MM.1S (cell line): Measurements from ENCODE around the gene TEX101.

Experiments
- DNase-seq: peaks from one replicate; pipeline ENCODE4 v3.0.0-alpha.2; 2015
- H2AFZ ChIP-seq: fragments of 300-600 bp; sonication (generic); 2 replicates; pipeline ENCODE4 v1.6.0; 2016; ENCODE audit warnings: antibody characterized with exemption, low read length
- H3F3A ChIP-seq: fragments of 300-600 bp; sonication (generic); 2 replicates; pipeline ENCODE4 v1.6.1; 2016; ENCODE audit warnings: mild to moderate bottlenecking, antibody characterized with exemption, low read length, moderate library complexity, mixed read lengths; ENCODE audit not compliant: insufficient read depth
- H3K27ac ChIP-seq: fragments of 300-600 bp; sonication (generic); 2 replicates; pipeline ENCODE4 v1.5.1; 2016; ENCODE audit warnings: mild to moderate bottlenecking, low read length
- H3K27me3 ChIP-seq: fragments of 300-600 bp; sonication (generic); replicated peaks from 2 replicates; pipeline ENCODE4 v1.6.0; 2016; ENCODE audit warnings: low read length; ENCODE audit not compliant: insufficient read depth
- H3K36me3 ChIP-seq: fragments of 300-600 bp; sonication (generic); replicated peaks from 2 replicates; pipeline ENCODE4 v1.6.1; 2016; ENCODE audit warnings: mild to moderate bottlenecking, low read length, mixed read lengths; ENCODE audit not compliant: insufficient read depth
- H3K4me1 ChIP-seq: fragments of 300-600 bp; sonication (generic); 2 replicates; pipeline ENCODE4 v1.6.1; 2016; ENCODE audit warnings: low read length, mixed read lengths
- H3K4me2 ChIP-seq: fragments of 300-600 bp; sonication (generic); 2 replicates; pipeline ENCODE4 v1.6.0; 2016; ENCODE audit warnings: low read depth, low read length
- H3K4me3 ChIP-seq: fragments of 300-600 bp; sonication (generic); 2 replicates; pipeline ENCODE4 v1.5.1; 2016; ENCODE audit warnings: low read length, mixed read lengths
- H3K79me2 ChIP-seq: fragments of 300-600 bp; sonication (generic); 2 replicates; pipeline ENCODE4 v1.6.1; 2016; ENCODE audit warnings: mixed run types, low read length, mixed read lengths
- H3K9ac ChIP-seq: fragments of 300-600 bp; sonication (generic); 2 replicates; pipeline ENCODE4 v1.6.1; 2016; ENCODE audit warnings: low read length, mixed read lengths
- H3K9me2 ChIP-seq: fragments of 300-600 bp; sonication (generic); replicated peaks from 2 replicates; pipeline ENCODE4 v1.6.1; 2016; ENCODE audit warnings: mild to moderate bottlenecking, low read length, mixed read lengths; ENCODE audit not compliant: insufficient read depth
- H3K9me3 ChIP-seq: fragments of 300-600 bp; sonication (generic); replicated peaks from 2 replicates; pipeline ENCODE4 v1.6.1; 2016; ENCODE audit warnings: mild to moderate bottlenecking, low read length, mixed read lengths; ENCODE audit not compliant: insufficient read depth
- H4K20me1 ChIP-seq: fragments of 300-600 bp; sonication (generic); 2 replicates; pipeline ENCODE4 v1.6.1; 2016; ENCODE audit warnings: mild to moderate bottlenecking, low read length, moderate library complexity, mixed read lengths; ENCODE audit not compliant: insufficient read depth
- CTCF ChIP-seq: fragments of 300-600 bp; sonication (generic); IDR thresholded peaks from 2 replicates; pipeline ENCODE4 v1.5.1; 2016; ENCODE audit warnings: antibody characterized with exemption, low read length, mixed read lengths
- EZH2 ChIP-seq: fragments of 300-600 bp; sonication (generic); optimal IDR thresholded peaks from 2 replicates; pipeline ENCODE3; 2017; ENCODE audit warnings: low read depth, mild to moderate bottlenecking, antibody characterized with exemption, low read length, mixed read lengths
- EZH2phosphoT487 ChIP-seq: fragments of 300-600 bp; sonication (generic); IDR thresholded peaks from 2 replicates; pipeline ENCODE4 v1.6.1; 2018; ENCODE audit warnings: antibody characterized with exemption, low read length

The TEX101 gene

GRCh38 chr19:43463381-43464133 lies 48.9 kb downstream of the TEX101 start:
- H3K27ac ChIP-seq = no peak overlapping the region
- H3K4me2 ChIP-seq = peak overlapping the region; percentile 88
- H3F3A ChIP-seq = no peaks in the 10 kb centered on the region

GRCh38 chr19:43464134-43464775 lies 49.6 kb downstream of the TEX101 start:
- Histone ChIP-seq H3K27ac (no peak overlapping the region), H3K27me3 (peaks cover 27% of the 10 kb centered on the region), H3K4me3 (peak overlapping the region; percentile 87), H3K79me2 (no peaks in the 10 kb centered on the region), H3K9me3 (no peaks in the 10 kb centered on the region), H3K4me1 (peaks cover 8% of the 10 kb centered on the region; the same call in 1 of the 2 replicates), H4K20me1 (no peaks in the 10 kb centered on the region), H3K4me2 (peak overlapping the region; percentile 88), H3K9ac (peak overlapping the region; percentile 40; the same call in 1 of the 2 replicates), H2AFZ (peak overlapping the region; percentile 91), H3F3A (no peaks in the 10 kb centered on the region), H3K9me2 (no peaks in the 10 kb centered on the region), H3K36me3 (no peaks in the 10 kb centered on the region)
- peak; percentile 51 for DNase-seq
- TF ChIP-seq CTCF = no peak
- no peak for TF ChIP-seq EZH2
- TF ChIP-seq EZH2phosphoT487 = no peak

More at GRCh38 chr19:43463381-43464133, 48.9 kb downstream of the TEX101 start:
- peak; percentile 94 for DNase-seq
- Histone ChIP-seq H3K79me2 (no peaks in the 10 kb centered on the region), H3K9ac (peak overlapping the region; percentile 40; the same call in 1 of the 2 replicates), H3K9me2 (no peaks in the 10 kb centered on the region), H4K20me1 (no peaks in the 10 kb centered on the region), H3K9me3 (no peaks in the 10 kb centered on the region), H2AFZ (peak overlapping the region; percentile 91), H3K4me3 (peak overlapping the region; percentile 87), H3K36me3 (no peaks in the 10 kb centered on the region), H3K27me3 (peaks cover 27% of the 10 kb centered on the region), H3K4me1 (peaks cover 8% of the 10 kb centered on the region; the same call in 1 of the 2 replicates)
- no peak for TF ChIP-seq EZH2phosphoT487
- no peak for TF ChIP-seq EZH2
- no peak for TF ChIP-seq CTCF

- DNase-seq = no peak
- H3K9ac ChIP-seq = no peak within 1 kb of the TSS
Observed at GRCh38 chr19:43465468-43466120, 50.9 kb downstream of the TEX101 start, which contains the start of gene LYPD3. LYPD3 (minus strand) TSS chr19:43465608; CDS start chr19:43465571, 37 bp downstream.

More at GRCh38 chr19:43465468-43466120, 50.9 kb downstream of the TEX101 start, which contains the start of gene LYPD3:
- Histone ChIP-seq H2AFZ (peak within 1 kb of the TSS; percentile 91), H3K36me3 (no peaks in the 10 kb centered on the region), H3F3A (no peaks in the 10 kb centered on the region), H3K9me2 (no peaks in the 10 kb centered on the region), H3K9me3 (no peaks in the 10 kb centered on the region), H3K4me2 (peak within 1 kb of the TSS; percentile 88), H3K79me2 (no peaks in the 10 kb centered on the region), H3K27me3 (peaks cover 21% of the 10 kb centered on the region), H4K20me1 (no peaks in the 10 kb centered on the region), H3K27ac (no peak within 1 kb of the TSS), H3K4me3 (peak within 1 kb of the TSS; percentile 87), H3K4me1 (peaks cover 8% of the 10 kb centered on the region; the same call in 1 of the 2 replicates)
- no peak for TF ChIP-seq EZH2
- no peak for TF ChIP-seq CTCF
- no peak for TF ChIP-seq EZH2phosphoT487
